SK-N-MC (cell line): Measurements from ENCODE around the gene KCNH1.

Source experiments
- DNase-seq: peaks from one replicate; pipeline ENCODE4 v3.0.0-alpha.2; 2011; ENCODE audit warnings: low read depth, low spot score
- H3K27ac ChIP-seq: fragments of 200-600 bp; sonication (generic); 2 replicates; pipeline ENCODE4 v1.5.1; 2016; ENCODE audit warnings: mixed run types
- H3K36me3 ChIP-seq: fragments of 200-600 bp; sonication (generic); 2 replicates; pipeline ENCODE4 v1.6.1; 2017; ENCODE audit warnings: antibody characterized with exemption, low read length, mixed read lengths; ENCODE audit not compliant: insufficient read depth
- H3K4me3 ChIP-seq: fragments of 200-600 bp; sonication (generic); 2 replicates; pipeline ENCODE4 v1.5.1; 2016
- H3K9ac ChIP-seq: fragments of 200-600 bp; sonication (generic); 2 replicates; pipeline ENCODE4 v1.8.0; 2017; ENCODE audit warnings: mixed run types, mixed read lengths; ENCODE audit not compliant: insufficient read length
- H3K9me3 ChIP-seq: fragments of 200-600 bp; sonication (generic); 2 replicates; pipeline ENCODE4 v1.6.1; 2017; ENCODE audit warnings: low read depth, mild to moderate bottlenecking, antibody characterized with exemption, low read length, moderate library complexity, mixed read lengths
- EZH2 ChIP-seq: fragments of 200-600 bp; sonication (generic); IDR thresholded peaks from one replicate; pipeline ENCODE4 v1.6.1; 2017; ENCODE audit warnings: antibody characterized with exemption
- FOXP2 ChIP-seq: optimal IDR thresholded peaks from 2 replicates; pipeline ENCODE3; 2011; ENCODE audit warnings: mild to moderate bottlenecking, moderate library complexity; ENCODE audit not compliant: insufficient read depth; ENCODE audit errors: extremely low read length, control extremely low read depth
- POLR2AphosphoS5 ChIP-seq: IDR thresholded peaks from 2 replicates; pipeline ENCODE4 v1.6.1; 2012; ENCODE audit warnings: mild to moderate bottlenecking, low read depth, low read length, borderline replicate concordance

Gene KCNH1

DNA sequence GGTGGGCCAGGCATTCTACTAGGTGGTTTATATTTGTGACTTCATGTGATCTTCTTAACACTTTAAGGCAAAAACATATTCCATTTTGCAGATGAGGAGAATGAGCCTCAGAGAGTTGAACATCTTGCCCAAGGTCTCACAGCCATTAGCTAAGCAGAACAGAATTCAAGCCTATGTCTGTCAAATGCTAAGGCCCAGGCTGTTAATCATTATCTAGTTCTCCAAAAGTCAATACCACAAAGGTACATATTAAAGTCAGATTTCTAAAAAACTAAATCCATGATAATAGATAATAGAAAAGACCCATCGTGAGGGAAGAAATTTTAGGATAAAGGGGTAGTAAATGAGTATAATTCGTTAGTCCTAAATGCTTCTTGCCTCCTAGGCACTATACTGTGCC, 234.3 kb downstream of the KCNH1 start:
- TF ChIP-seq FOXP2 (no peak), EZH2 (no peak), POLR2AphosphoS5 (no peak)
- Histone ChIP-seq H3K27ac (no peak overlapping the region), H3K9ac (no peak overlapping the region), H3K4me3 (no peak overlapping the region), H3K36me3 (no peaks in the 10 kb centered on the region), H3K9me3 (no peaks in the 10 kb centered on the region)
- no peak for DNase-seq

DNA sequence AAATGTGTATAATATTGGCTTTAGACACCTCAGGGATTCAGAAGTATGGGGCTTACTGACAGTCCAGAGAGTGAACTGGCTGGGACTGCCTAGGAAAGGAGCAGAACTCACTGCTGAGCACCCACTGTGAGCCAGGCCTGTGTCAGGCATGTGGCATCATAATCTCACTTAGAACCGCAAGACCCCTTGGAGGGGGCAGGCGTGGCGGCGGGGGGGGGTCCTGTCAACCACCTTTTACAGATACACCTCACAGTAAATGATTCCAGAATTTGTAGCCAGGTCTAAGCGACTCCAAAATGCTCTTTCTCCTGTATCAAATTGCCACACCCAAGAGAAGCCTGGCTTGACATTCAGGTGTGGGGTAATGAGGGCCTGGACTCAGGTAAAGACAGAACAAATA, 235.5 kb downstream of the KCNH1 start:
- no peak for DNase-seq
- Histone ChIP-seq H3K27ac (no peak overlapping the region), H3K36me3 (no peaks in the 10 kb centered on the region), H3K4me3 (no peak overlapping the region), H3K9me3 (no peaks in the 10 kb centered on the region), H3K9ac (no peak overlapping the region)
- no peak for TF ChIP-seq POLR2AphosphoS5
- TF ChIP-seq EZH2 = no peak
- no peak for TF ChIP-seq FOXP2

DNA sequence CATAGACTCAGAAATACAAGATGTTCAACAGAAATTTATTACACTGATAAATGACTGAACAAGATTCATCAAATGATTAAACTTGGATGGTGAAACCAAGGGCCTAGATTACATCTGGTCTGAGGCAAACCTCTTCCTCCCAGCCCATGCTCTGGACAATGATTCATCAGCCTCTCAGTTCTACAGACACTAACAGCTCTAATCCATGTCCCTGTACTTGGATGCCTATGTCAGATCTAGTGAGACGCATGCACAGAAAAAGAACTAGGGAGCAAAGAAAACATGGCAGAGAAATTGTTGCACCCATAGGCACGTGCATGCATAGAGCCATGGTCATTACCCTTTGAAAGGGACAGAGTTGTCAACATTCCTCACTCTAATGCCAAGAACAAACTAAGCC, 250.1 kb downstream of the KCNH1 start:
- Histone ChIP-seq H3K9me3 (no peaks in the 10 kb centered on the region), H3K27ac (no peak overlapping the region), H3K36me3 (no peaks in the 10 kb centered on the region), H3K4me3 (no peak overlapping the region), H3K9ac (no peak overlapping the region)
- TF ChIP-seq POLR2AphosphoS5 (no peak), EZH2 (no peak), FOXP2 (no peak)
- DNase-seq = no peak

DNA sequence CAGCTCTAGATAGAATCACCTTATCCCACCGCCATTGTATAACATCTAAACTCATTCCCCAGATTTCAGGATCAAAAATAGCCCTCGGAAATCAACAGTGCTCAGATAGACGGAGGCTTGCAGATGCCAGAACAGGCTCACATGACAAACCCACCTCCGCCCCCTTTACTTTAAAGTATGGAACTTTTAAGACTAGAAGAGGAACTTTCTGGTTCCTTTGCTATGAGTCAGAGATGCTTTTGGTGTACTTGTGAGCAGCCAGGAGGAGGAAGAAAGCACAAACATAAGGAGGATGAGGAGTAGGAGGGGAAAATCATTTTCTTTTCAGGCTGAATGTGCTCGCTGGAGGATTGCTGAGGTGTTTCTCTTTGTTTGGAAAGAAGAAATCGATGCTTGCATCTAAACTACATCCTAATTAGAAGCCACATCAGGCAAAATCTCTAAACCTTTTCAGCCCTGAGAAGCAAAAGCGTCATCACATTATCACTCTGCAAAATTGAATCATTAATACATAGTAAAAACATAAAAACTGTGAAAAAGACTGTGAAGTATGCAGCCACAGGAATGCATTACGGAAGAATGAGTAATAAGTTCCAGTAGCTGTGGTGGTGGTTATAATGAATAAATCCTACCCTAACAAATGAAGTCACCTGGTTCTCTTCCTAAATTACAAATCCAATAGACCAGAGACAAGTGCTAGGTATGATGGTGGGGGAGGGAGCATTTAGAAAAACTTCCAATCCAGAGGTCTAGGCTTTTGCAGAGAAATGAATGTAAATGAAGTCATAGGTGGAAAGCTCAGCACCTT, 251.3 kb downstream of the KCNH1 start:
- H3K9ac ChIP-seq = no peak overlapping the region
- no peak overlapping the region for H3K27ac ChIP-seq
- H3K36me3 ChIP-seq = no peaks in the 10 kb centered on the region
- H3K9me3 ChIP-seq = no peaks in the 10 kb centered on the region
- no peak for TF ChIP-seq POLR2AphosphoS5
- TF ChIP-seq EZH2 = no peak
- TF ChIP-seq FOXP2 = no peak
- H3K4me3 ChIP-seq = no peak overlapping the region
- DNase-seq = no peak

DNA sequence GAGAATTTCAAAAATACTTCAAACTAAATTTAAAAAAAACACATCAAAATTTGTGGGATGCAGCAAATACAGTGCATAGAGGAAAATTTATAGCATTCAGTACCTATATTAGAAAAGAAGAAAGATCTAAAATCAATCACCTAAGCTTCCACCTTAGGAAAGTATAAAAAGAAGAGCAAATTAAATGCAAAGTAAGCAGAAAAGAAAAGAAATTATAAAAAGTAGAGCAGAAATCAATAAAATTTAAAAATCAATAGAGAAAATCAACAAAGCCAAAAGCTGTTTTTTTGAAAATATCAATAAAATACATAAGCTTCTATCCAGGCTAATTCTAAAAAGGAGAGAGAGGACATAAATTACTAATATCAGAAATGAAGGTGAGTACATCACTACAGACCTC, 255.4 kb downstream of the KCNH1 start:
- Histone ChIP-seq H3K4me3 (no peak overlapping the region), H3K9ac (no peak overlapping the region), H3K27ac (no peak overlapping the region), H3K9me3 (no peaks in the 10 kb centered on the region), H3K36me3 (no peaks in the 10 kb centered on the region)
- TF ChIP-seq FOXP2 (no peak), POLR2AphosphoS5 (no peak), EZH2 (no peak)
- DNase-seq = no peak

DNA sequence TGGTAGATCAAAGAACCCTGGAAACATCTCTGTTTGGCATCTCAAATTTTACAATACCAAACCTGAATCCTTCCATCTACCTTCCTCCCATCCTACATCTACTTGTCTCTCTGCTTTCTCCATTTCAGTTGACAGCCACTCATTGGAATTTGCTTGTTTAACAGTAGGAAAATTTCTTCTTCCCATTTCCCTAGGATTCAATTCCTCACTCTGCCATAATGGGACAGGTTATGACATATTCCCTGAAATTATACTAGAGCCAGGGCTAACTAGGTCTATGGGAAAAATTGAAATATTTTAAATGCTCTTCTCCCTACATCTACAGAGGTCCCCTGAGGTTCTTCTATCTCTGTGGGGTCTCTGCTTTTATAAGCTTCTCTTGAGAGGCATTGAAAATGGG, 257.7 kb downstream of the KCNH1 start:
- Histone ChIP-seq H3K9ac (no peak overlapping the region), H3K36me3 (no peaks in the 10 kb centered on the region), H3K9me3 (no peaks in the 10 kb centered on the region), H3K4me3 (no peak overlapping the region), H3K27ac (no peak overlapping the region)
- TF ChIP-seq EZH2 (no peak), FOXP2 (no peak)
- DNase-seq = no peak

DNA sequence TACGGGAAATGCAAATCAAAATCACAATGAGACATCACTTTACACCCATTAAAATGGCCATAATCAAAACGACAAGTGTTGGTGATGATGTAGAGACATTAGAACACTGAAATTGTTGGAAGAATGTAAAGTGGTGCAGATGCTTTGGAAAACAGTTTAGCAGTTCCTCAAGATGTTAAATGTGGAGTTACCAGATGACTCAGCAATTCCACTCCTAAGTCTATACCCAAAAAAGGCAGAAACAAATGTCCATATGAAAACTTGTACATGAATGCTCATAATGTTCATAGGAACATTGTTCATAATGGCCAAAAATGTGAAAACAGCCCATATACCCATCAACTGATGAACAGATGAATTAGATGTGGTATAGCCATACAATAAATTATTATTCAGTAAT, 267.4 kb downstream of the KCNH1 start:
- Histone ChIP-seq H3K9me3 (no peaks in the 10 kb centered on the region), H3K9ac (no peak overlapping the region), H3K27ac (no peak overlapping the region), H3K4me3 (no peak overlapping the region), H3K36me3 (no peaks in the 10 kb centered on the region)
- TF ChIP-seq EZH2 (no peak), FOXP2 (no peak), POLR2AphosphoS5 (no peak)
- DNase-seq = no peak

DNA sequence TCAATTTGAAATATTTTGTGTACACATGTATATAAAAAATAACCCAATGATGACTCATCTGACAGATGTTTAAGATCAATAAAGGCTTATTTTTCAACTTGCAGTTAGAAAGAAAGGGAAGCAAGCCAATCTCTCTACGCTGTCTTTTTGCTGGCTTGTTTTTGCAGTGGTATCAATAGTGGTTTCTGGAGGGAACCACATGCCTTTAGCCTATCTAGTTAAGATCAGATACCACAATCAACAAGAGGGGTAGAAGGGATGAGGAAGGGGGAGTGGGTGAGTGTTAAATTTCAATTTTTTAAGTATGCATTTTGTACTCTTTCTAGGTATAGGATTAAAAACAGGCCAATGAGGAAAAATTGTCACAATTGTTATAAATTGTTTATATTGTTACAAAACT, 276.2 kb downstream of the KCNH1 start:
- TF ChIP-seq FOXP2 (no peak), POLR2AphosphoS5 (no peak), EZH2 (no peak)
- Histone ChIP-seq H3K4me3 (no peak overlapping the region), H3K9ac (no peak overlapping the region), H3K36me3 (no peaks in the 10 kb centered on the region), H3K9me3 (no peaks in the 10 kb centered on the region), H3K27ac (no peak overlapping the region)
- DNase-seq = no peak

DNA sequence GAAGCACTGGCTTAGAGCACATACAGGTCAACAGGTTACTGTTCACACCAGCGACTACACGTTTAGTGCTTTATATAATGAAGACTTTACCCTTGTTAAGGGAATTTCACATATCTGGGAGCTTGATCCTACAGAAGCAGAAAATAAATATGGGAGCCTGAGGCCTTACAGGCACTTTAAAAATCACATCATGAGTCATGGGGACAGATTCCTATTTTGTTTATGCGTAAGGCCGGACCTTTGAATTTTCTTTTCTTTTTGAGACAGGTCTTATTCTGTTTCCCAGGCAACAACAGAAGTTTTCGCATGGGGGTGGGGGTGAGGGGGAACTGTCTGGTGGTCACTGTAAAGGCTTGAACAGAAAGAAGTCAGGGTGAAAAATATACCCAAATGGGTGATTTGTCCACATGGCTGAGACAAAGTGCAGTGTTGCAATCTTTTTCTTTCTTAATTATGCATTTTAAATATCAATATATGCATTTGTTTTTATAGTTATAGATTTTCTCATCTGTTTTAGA, 276.7 kb downstream of the KCNH1 start:
- no peaks in the 10 kb centered on the region for H3K9me3 ChIP-seq
- H3K4me3 ChIP-seq = no peak overlapping the region
- no peak for DNase-seq
- no peak overlapping the region for H3K9ac ChIP-seq
- TF ChIP-seq EZH2 = no peak
- no peak for TF ChIP-seq POLR2AphosphoS5
- TF ChIP-seq FOXP2 = no peak
- H3K36me3 ChIP-seq = no peaks in the 10 kb centered on the region
- H3K27ac ChIP-seq = no peak overlapping the region
